Gastroesophageal sphincter (tissue), 3 donors: ENCODE results near the gene GNL3.

Experiments
- EP300 ChIP-seq: sonication (generic); formaldehyde crosslinking; IDR thresholded peaks from one replicate; pipeline ENCODE4 v1.6.1; 2017; ENCODE audit warnings: antibody characterized with exemption, mild to moderate bottlenecking
- POLR2A ChIP-seq, 2 donors: fragments of 450-650 bp; IDR thresholded peaks; one replicate each; pipeline ENCODE4 v1.6.1; 2017; ENCODE audit warnings: antibody characterized with exemption in 2 of 2, mild to moderate bottlenecking in 2 of 2, moderate library complexity in 1 of 2
- POLR2AphosphoS5 ChIP-seq: sonication (generic); formaldehyde crosslinking; IDR thresholded peaks from one replicate; pipeline ENCODE4 v1.6.1; 2017; ENCODE audit warnings: antibody characterized with exemption
- TF ChIP-seq, protein P1 (sequence below), 4 experiments: fragments of 200-600 bp in 2 of 4; fragments of 450-650 bp in 2 of 4; sonication (generic) in 1 of 4; IDR thresholded peaks; one replicate each; pipeline ENCODE4 v1.5.1; 2017 to 2019; ENCODE audit warnings: antibody characterized with exemption in 4 of 4, mild to moderate bottlenecking in 2 of 4, moderate library complexity in 2 of 4

DNA sequence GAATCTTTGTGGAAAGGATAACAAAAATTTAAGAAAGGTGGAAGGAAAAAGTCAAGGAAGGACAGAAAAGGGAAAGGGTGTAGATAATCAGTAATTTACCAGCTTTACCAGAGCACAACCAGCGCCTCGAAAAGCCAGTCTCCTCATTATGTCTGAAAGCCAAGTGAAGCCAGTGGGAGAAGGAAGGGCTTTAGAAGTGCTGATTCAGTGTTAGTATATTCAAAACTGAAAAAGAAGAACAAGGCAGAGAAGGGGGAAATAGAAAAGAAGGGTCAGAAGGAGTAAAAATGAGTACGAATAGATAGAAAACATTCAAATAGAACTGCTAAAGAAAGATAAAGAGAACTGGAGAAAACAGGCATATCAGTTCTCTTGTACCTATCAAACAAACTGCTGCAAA is 4.2 kb upstream of the GNL3 start:
- TF ChIP-seq, protein P1, sequence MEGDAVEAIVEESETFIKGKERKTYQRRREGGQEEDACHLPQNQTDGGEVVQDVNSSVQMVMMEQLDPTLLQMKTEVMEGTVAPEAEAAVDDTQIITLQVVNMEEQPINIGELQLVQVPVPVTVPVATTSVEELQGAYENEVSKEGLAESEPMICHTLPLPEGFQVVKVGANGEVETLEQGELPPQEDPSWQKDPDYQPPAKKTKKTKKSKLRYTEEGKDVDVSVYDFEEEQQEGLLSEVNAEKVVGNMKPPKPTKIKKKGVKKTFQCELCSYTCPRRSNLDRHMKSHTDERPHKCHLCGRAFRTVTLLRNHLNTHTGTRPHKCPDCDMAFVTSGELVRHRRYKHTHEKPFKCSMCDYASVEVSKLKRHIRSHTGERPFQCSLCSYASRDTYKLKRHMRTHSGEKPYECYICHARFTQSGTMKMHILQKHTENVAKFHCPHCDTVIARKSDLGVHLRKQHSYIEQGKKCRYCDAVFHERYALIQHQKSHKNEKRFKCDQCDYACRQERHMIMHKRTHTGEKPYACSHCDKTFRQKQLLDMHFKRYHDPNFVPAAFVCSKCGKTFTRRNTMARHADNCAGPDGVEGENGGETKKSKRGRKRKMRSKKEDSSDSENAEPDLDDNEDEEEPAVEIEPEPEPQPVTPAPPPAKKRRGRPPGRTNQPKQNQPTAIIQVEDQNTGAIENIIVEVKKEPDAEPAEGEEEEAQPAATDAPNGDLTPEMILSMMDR (IDR thresholded peaks at IDR 0.05) = no peak
- no peak for TF ChIP-seq POLR2A (IDR thresholded peaks at IDR 0.05)
- no peak for TF ChIP-seq EP300
- no peak for TF ChIP-seq POLR2AphosphoS5
